GM12878 (cell line): ENCODE results near the gene CALR. TPM values are rescaled to one million over a fixed set of nuclear protein-coding genes. Genes with fewer than 3 reads are reported as not detected.

Source experiments
- ATF3 ChIP-seq: IDR thresholded peaks from 2 replicates; pipeline ENCODE4 v1.6.1; 2011; ENCODE audit warnings: low read depth, mild to moderate bottlenecking, low read length, moderate library complexity, borderline replicate concordance; ENCODE audit errors: extremely low read depth
- HDAC6 ChIP-seq: fragments of 200-600 bp; sonication (generic); IDR thresholded peaks from one replicate; pipeline ENCODE4 v1.8.0; 2017; ENCODE audit warnings: antibody characterized with exemption; ENCODE audit not compliant: unreplicated experiment
- NR2C1 ChIP-seq: fragments of 450-650 bp; IDR thresholded peaks from 2 replicates; pipeline ENCODE4 v1.6.1; 2017; ENCODE audit warnings: antibody characterized with exemption, mild to moderate bottlenecking, moderate library complexity
- SREBF2 ChIP-seq: IDR thresholded peaks from 2 replicates; pipeline ENCODE4 v1.6.1; 2012; ENCODE audit warnings: mild to moderate bottlenecking, low read length
- TCF7 ChIP-seq: IDR thresholded peaks from 2 replicates; pipeline ENCODE4 v1.6.1; 2014; ENCODE audit warnings: antibody characterized with exemption, borderline replicate concordance
- USF2 ChIP-seq: IDR thresholded peaks from 2 replicates; pipeline ENCODE4 v1.6.1; 2011; ENCODE audit warnings: low read depth, low read length, improper control_type of control experiment, borderline replicate concordance
- YY1 ChIP-seq: IDR thresholded peaks from 2 replicates; pipeline ENCODE4 v1.6.1; 2011; ENCODE audit warnings: low read depth, mild to moderate bottlenecking, low read length
- polyA plus RNA-seq, 11 experiments: library from polyadenylated mRNA; depleted of rRNA in 4 of 11; unstranded in 6 of 11; stranded (reverse) in 5 of 11; fragments of >200 nt; fragmentation: Nextera tagmentation in 4 of 11; fragmentation: Illumina TruSeq in 1 of 11; extraction: Ambion mirVana in 4 of 11; extraction: Trizol in 1 of 11; gene quantifications; 1 replicate in 1 of 11; 2 replicates in 10 of 11; pipeline versions ENCODE4 v1.2.1 to v1.2.3, GENCODE V29; 2011 to 2016; ENCODE audit warnings: inconsistent platforms in 2 of 11, missing spikeins in 2 of 11, low read depth in 1 of 11
- total RNA-seq, 4 experiments: library from RNA; depleted of rRNA in 3 of 4; stranded (reverse); fragments of >200 nt in 3 of 4; fragmentation: Illumina TruSeq in 1 of 4; extraction: Trizol in 1 of 4; gene quantifications; 2 replicates each; pipeline versions ENCODE4 v1.2.1 to v1.2.3, GENCODE V29; 2013 to 2021
- TF ChIP-seq, protein P1 (sequence below): fragments of 450-650 bp; IDR thresholded peaks from 2 replicates; pipeline ENCODE4 v1.6.1; 2017; ENCODE audit warnings: mild to moderate bottlenecking, low read depth, inconsistent platforms; ENCODE audit not compliant: poor library complexity, severe bottlenecking

The CALR gene
- total and polyA plus RNA-seq, 10 of the 15 experiments (the other 5 are each of a cell fraction or from before 2014, with no cell fraction given): 202 to 1,451 (median 749) TPM

DNA sequence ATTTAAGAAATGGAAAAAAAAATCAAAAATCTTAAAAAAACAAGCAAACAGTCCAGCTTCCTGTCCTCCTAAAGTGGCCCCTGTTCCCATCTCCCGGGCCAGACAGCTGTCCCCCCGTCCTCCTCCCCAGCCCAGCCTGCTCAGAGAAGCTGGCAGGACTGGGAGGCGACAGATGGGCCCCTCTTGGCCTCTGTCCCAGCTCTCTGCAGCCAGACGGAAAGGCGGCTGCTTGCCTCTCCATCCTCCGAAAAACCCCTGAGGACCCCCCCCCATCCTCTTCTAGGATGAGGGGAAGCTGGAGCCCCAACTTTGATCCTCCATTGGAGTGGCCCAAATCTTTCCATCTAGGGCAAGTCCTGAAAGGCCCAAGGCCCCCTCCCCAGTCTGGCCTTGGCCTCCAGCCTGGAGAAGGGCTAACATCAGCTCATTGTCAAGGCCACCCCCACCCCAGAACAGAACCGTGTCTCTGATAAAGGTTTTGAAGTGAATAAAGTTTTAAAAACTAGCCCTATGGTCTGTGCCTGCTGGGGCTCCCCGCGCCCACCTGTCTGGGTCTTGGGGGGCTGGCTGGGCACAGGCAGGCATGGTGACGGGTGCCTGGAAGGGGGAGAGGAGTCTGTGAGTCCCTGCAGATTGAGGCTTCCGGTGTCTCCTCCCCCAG, 14.9 kb downstream of the CALR start (continued):
- no peak for TF ChIP-seq USF2
- no peak for TF ChIP-seq NR2C1
- no peak for TF ChIP-seq HDAC6
- no peak for TF ChIP-seq ATF3
- no peak for TF ChIP-seq TCF7
- TF ChIP-seq, protein P1, sequence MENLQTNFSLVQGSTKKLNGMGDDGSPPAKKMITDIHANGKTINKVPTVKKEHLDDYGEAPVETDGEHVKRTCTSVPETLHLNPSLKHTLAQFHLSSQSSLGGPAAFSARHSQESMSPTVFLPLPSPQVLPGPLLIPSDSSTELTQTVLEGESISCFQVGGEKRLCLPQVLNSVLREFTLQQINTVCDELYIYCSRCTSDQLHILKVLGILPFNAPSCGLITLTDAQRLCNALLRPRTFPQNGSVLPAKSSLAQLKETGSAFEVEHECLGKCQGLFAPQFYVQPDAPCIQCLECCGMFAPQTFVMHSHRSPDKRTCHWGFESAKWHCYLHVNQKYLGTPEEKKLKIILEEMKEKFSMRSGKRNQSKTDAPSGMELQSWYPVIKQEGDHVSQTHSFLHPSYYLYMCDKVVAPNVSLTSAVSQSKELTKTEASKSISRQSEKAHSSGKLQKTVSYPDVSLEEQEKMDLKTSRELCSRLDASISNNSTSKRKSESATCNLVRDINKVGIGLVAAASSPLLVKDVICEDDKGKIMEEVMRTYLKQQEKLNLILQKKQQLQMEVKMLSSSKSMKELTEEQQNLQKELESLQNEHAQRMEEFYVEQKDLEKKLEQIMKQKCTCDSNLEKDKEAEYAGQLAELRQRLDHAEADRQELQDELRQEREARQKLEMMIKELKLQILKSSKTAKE: no peak
- no peak for TF ChIP-seq YY1
- TF ChIP-seq SREBF2: no peak
